Ishikawa (cell line): ENCODE data around the gene FAM200C.

Experiments used
- CEBPB ChIP-seq: IDR thresholded peaks from 2 replicates; pipeline ENCODE4 v1.6.1; 2012
- CREB1 ChIP-seq: IDR thresholded peaks from 2 replicates; pipeline ENCODE4 v1.6.1; 2012; ENCODE audit warnings: low read depth
- EGR1 ChIP-seq: IDR thresholded peaks from 2 replicates; pipeline ENCODE4 v1.6.1; 2012
- EP300 ChIP-seq: IDR thresholded peaks from 2 replicates; pipeline ENCODE4 v1.6.1; 2012; ENCODE audit warnings: borderline replicate concordance
- FOXM1 ChIP-seq: IDR thresholded peaks from 2 replicates; pipeline ENCODE4 v1.6.1; 2012; ENCODE audit warnings: low read depth, borderline replicate concordance
- NFIC ChIP-seq: IDR thresholded peaks from 2 replicates; pipeline ENCODE4 v1.6.1; 2012
- RAD21 ChIP-seq: IDR thresholded peaks from 2 replicates; pipeline ENCODE4 v1.6.1; 2012; ENCODE audit warnings: low read depth
- TAF1 ChIP-seq: IDR thresholded peaks from 2 replicates; pipeline ENCODE4 v1.6.1; 2012; ENCODE audit warnings: low read depth, mild to moderate bottlenecking
- TCF12 ChIP-seq: IDR thresholded peaks from 2 replicates; pipeline ENCODE4 v1.6.1; 2012; ENCODE audit warnings: low read depth
- TEAD4 ChIP-seq: IDR thresholded peaks from 2 replicates; pipeline ENCODE4 v1.6.1; 2012
- YY1 ChIP-seq: IDR thresholded peaks from 2 replicates; pipeline ENCODE4 v1.6.1; 2012; ENCODE audit warnings: low read depth
- ZBTB7A ChIP-seq: IDR thresholded peaks from 2 replicates; pipeline ENCODE4 v1.6.1; 2012; ENCODE audit warnings: low read depth
- TF ChIP-seq, protein P1 (sequence below): IDR thresholded peaks from 2 replicates; pipeline ENCODE4 v1.6.1; 2012; ENCODE audit warnings: low read depth, mild to moderate bottlenecking
- TF ChIP-seq, protein P2 (sequence below): IDR thresholded peaks from 2 replicates; pipeline ENCODE4 v1.6.1; 2012
- TF ChIP-seq, protein P3 (sequence below): IDR thresholded peaks from 2 replicates; pipeline ENCODE4 v1.6.1; 2012

FAM200C gene

DNA sequence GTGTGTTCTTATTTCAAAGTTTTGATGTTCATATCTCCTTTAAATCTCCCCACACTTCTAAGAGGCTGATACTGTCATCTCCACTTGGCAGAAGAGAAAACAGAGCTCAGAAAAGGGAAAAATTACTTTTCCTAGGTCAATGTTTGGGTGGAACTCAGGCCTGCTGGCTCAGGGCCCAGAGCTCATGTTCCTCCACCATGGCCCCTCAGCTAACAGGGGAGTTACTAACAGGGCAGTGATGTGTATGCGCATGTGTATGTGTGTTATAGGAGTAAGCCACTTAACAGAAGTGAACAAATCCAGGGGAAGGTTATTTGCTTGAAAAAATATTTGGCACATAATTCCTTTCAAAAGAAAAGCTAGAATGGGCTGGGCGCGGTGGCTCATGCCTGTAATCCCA is 32.0 kb downstream of the FAM200C start:
- TF ChIP-seq EGR1: no peak

DNA sequence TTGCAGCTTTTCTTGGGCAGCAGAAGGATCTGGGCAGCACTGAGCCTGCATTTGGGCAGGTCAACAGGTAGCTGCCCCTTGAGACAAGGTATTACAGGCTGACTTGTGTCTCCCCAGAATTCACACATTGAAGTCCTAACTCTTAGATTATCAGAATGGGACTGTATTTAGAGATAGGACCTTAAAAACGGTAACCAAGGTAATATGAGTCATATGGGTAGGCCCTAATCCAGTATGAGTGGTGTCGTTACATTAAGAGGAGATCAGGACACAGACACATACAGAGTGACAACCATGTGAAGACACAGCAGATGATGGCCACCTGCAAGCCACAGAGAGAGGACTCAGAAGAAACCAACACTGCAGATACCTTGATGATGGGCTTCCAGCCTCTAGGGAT is 32.6 kb downstream of the FAM200C start:
- TF ChIP-seq ZBTB7A (no peak), EGR1 (no peak), FOXM1 (no peak), EP300 (no peak), RAD21 (no peak), YY1 (no peak), CEBPB (no peak), TEAD4 (no peak), CREB1 (no peak), NFIC (no peak)
- TF ChIP-seq, protein P1, sequence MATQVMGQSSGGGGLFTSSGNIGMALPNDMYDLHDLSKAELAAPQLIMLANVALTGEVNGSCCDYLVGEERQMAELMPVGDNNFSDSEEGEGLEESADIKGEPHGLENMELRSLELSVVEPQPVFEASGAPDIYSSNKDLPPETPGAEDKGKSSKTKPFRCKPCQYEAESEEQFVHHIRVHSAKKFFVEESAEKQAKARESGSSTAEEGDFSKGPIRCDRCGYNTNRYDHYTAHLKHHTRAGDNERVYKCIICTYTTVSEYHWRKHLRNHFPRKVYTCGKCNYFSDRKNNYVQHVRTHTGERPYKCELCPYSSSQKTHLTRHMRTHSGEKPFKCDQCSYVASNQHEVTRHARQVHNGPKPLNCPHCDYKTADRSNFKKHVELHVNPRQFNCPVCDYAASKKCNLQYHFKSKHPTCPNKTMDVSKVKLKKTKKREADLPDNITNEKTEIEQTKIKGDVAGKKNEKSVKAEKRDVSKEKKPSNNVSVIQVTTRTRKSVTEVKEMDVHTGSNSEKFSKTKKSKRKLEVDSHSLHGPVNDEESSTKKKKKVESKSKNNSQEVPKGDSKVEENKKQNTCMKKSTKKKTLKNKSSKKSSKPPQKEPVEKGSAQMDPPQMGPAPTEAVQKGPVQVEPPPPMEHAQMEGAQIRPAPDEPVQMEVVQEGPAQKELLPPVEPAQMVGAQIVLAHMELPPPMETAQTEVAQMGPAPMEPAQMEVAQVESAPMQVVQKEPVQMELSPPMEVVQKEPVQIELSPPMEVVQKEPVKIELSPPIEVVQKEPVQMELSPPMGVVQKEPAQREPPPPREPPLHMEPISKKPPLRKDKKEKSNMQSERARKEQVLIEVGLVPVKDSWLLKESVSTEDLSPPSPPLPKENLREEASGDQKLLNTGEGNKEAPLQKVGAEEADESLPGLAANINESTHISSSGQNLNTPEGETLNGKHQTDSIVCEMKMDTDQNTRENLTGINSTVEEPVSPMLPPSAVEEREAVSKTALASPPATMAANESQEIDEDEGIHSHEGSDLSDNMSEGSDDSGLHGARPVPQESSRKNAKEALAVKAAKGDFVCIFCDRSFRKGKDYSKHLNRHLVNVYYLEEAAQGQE: no peak
- TF ChIP-seq, protein P2, sequence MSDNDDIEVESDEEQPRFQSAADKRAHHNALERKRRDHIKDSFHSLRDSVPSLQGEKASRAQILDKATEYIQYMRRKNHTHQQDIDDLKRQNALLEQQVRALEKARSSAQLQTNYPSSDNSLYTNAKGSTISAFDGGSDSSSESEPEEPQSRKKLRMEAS: no peak

DNA sequence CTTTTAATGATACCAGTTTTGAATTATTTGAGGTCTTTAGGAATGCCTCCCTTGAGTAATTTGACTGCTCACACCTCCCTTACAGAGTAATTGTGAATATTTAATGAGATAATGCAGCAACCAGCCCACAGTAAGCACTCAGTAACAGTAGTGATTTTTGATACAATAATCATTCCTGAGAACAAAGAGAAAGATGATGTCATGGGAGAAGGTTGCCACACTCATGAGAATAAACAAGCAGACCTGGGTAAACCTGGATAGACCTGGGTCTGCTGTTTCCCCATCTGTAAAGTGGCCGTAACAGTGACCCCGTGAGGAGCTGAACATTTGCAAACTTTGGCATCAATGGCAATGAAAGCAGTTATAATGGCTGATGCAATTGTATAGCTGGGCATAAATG is 33.6 kb downstream of the FAM200C start:
- TF ChIP-seq, protein P1: no peak
- TF ChIP-seq CEBPB (no peak), EP300 (no peak), TCF12 (no peak), CREB1 (no peak), TEAD4 (no peak), TAF1 (no peak), ZBTB7A (no peak), NFIC (no peak), EGR1 (no peak), YY1 (no peak), FOXM1 (no peak)
- TF ChIP-seq, protein P3, sequence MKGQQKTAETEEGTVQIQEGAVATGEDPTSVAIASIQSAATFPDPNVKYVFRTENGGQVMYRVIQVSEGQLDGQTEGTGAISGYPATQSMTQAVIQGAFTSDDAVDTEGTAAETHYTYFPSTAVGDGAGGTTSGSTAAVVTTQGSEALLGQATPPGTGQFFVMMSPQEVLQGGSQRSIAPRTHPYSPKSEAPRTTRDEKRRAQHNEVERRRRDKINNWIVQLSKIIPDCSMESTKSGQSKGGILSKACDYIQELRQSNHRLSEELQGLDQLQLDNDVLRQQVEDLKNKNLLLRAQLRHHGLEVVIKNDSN: no peak

DNA sequence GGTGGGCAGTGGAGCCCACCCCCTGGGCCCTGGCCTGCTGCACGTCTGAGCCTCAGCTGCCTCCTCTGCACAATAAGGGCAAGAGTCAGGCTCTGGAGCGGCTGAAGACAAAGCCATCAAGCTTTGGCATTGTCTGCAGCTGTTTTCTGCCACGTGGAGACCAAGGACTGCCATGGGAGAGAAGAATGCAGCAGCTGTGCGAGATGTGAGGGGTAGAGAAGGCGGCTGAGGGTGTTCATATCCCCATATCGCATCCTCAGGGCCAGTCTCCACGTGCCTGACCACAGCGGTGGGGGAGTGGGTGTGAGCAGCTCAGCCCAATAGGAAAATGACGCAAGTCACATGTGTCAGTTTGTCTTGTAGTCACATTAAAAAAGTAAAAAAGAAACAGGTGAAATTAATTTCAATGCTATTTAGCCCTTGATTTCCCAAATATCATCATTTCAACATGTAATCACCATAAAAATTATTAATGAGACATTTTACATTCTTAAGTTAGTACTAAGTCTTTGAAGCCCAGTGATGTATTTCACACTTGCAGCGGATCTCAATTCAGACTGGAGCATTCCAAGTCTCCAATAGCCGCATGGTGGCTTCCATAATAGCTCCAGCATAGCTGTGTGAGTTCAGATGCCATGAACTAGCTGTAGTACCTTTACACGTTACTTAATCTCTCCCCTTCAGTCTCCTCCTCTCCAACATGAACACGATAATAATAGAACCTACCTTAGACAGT is 36.0 kb downstream of the FAM200C start:
- TF ChIP-seq TEAD4: no peak
- TF ChIP-seq ZBTB7A: no peak
- TF ChIP-seq CEBPB: no peak
- TF ChIP-seq CREB1: no peak
- TF ChIP-seq, protein P2: no peak

DNA sequence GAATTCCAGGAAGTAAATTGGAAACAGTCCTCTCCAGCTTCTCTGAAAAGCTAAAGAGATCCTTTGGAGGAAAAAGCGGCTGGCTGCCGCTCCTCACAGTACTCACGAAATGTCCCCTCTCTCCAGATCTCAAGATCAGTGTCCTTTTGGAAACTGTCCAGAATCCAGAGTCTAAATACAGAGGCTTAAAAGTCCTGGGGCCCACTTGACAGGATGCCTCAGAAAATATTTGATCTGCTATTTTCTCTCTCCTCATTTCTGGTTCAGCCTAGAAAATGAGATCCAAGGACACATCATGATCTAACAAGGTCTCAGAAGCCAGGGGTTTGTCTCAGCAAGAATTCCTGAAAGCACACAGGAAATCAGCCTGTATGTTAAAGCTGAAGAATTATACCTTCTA is 36.6 kb downstream of the FAM200C start:
- TF ChIP-seq TAF1 (no peak), YY1 (no peak), TEAD4 (no peak), ZBTB7A (no peak), RAD21 (no peak), EGR1 (no peak), CREB1 (no peak), FOXM1 (no peak), EP300 (no peak), NFIC (no peak), CEBPB (no peak), TCF12 (no peak)
- TF ChIP-seq, protein P3: no peak
- TF ChIP-seq, protein P1: no peak
- TF ChIP-seq, protein P2: no peak
